ENCODE measurements around the gene BRD9. TPM values are rescaled to one million over a fixed set of nuclear protein-coding genes. Genes with fewer than 3 reads are reported as not detected.
"Not testable (repeated sequence)": the region's sequence is repeated elsewhere in the genome, so short reads cannot be mapped to it uniquely, and the experiment has no call there.

The BRD9 gene
- total and polyA plus RNA-seq, 12 donors: 11.3 to 39.5 (median 26.6) TPM

DNA sequence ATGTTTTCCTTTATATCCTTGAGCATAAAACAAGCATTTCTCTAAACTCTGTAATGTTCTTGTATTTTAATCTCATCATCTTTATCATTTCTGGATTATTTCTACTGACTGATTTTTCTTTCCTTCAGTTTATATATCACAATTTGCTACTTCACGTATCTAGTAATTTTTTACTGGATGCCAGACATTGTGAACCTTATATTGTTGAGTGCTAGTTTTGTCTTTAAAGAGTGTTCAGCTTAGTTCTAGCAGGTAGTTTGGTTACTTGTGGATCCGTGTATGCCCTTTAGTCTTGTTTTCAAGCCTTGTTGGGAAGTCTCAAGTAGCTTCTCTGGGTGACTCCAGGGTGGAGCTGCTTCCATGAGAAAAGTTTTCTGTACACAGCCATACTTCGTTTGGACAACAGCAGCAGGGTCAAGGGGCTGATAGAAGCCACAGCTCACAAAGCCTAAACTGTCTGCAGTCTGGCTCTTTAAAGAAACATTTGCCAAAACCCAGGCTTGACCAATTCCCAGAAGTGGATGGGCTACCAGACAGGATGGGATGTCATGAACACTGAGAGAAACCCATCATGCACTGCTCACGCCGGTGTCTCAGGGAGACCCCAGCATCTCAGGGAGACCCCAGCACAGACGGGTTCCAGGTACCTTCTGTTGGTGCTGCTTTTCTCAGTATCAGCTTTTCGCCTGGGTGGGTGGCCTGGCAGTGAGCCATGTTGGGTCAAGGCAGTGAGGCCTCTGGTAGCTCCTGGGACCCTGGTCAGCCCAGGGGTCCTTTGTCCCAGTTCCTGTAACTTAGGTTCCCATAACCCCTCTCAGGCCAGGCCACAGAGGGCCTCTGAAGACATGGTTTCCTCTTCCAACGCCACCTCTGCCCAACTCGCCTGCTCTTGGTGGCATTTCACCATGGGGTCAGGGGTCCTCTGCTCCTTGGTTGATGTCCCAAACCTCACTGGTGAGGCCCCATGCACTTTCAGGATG lies 29.1 kb upstream of the BRD9 start:
- Histone ChIP-seq H3K36me3 (replicated peaks in 1 of 2) (no peaks in the 10 kb centered on the region), H3K9me3 (replicated peaks in 1 of 3) (no peaks in the 10 kb centered on the region), H3K4me3 (no peak overlapping the region), H3K27ac (no peak overlapping the region), H3K4me1 (replicated peaks in 1 of 2) (peaks cover 5 to 7% of the 10 kb centered on the region in 2 donors), H3K27me3 (peaks cover 7% of the 10 kb centered on the region)
- WGBS, 4 donors: 87 to 93% (median 92%) methylated on average over 8 to 9 of the region's 9 CpGs
- intact Hi-C loops (cut with DNase I): loop anchor here (2.0 to 10.0 kb wide), 4 partner anchors 219 to 726 kb away; no protein-coding TSS in a partner anchor
- TF ChIP-seq POLR2A (IDR thresholded peaks at IDR 0.05) (no peak), CTCF (IDR thresholded peaks at IDR 0.05) (no peak)
- DNase-seq: peak in 1 of 7 donors; percentile 47

GRCh38 chr5:920321-920720 lies 27.7 kb upstream of the BRD9 start:
- H3K4me3 ChIP-seq: no peak overlapping the region
- peak in 1 of 7 donors; percentile 20 for DNase-seq
- H3K27me3 ChIP-seq: no peaks in the 10 kb centered on the region
- 91 to 97% (median 93%) methylated on average over 7 of the region's 7 CpGs for WGBS, 4 donors
- no peaks in the 10 kb centered on the region for H3K9me3 ChIP-seq (replicated peaks in 1 of 3)
- intact Hi-C loops (cut with DNase I): loop anchor here (5.0 to 10.0 kb wide), 3 partner anchors 247 to 727 kb away; no protein-coding TSS in a partner anchor
- H3K4me1 ChIP-seq (replicated peaks in 1 of 2): no peaks in the 10 kb centered on the region
- no peaks in the 10 kb centered on the region for H3K36me3 ChIP-seq (replicated peaks in 1 of 2)
- H3K27ac ChIP-seq: no peak overlapping the region
- no peak for TF ChIP-seq POLR2A (IDR thresholded peaks at IDR 0.05)
- no peak for TF ChIP-seq CTCF (IDR thresholded peaks at IDR 0.05)

- intact Hi-C loops (cut with DNase I): no loop called here
- no peak overlapping the region for H3K4me3 ChIP-seq
- H3K27me3 ChIP-seq: no peaks in the 10 kb centered on the region
- TF ChIP-seq CTCF (IDR thresholded peaks at IDR 0.05) (no peak), POLR2A (IDR thresholded peaks at IDR 0.05) (no peak)
- 93 to 97% (median 95%) methylated on average over 9 of the region's 9 CpGs for WGBS, 4 donors
- DNase-seq: no peak
- H3K36me3 ChIP-seq (replicated peaks in 1 of 2): no peaks in the 10 kb centered on the region
- H3K9me3 ChIP-seq (replicated peaks in 1 of 3): no peaks in the 10 kb centered on the region
- H3K4me1 ChIP-seq (replicated peaks in 1 of 2): no peaks in the 10 kb centered on the region
- no peak overlapping the region for H3K27ac ChIP-seq
Measured at GRCh38 chr5:919356-920000, 26.9 kb upstream of the BRD9 start.

DNA sequence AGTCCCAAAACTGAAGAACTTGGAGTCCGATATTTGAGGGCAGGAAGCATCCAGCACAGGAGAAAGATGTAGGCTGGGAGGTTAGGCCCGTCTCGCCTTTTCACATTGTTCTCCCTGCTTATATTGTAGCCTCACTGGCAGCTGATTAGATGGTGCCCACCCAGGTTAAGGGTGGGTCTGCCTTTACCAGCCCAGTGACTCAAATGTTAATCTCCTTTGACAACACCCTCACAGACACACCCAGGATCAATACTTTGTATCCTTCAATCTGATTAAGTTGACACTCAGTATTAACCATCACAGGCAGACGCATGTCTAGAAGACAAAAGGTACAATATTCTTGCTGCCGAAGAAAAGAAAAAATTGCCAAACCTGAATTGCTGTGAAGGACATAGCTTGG lies 26.1 kb upstream of the BRD9 start:
- H3K27ac ChIP-seq; intact Hi-C loops (cut with DNase I); H3K27me3 ChIP-seq; H3K4me1 ChIP-seq (replicated peaks in 1 of 2); DNase-seq; H3K4me3 ChIP-seq; H3K36me3 ChIP-seq (replicated peaks in 1 of 2); H3K9me3 ChIP-seq (replicated peaks in 1 of 3): not testable (repeated sequence)
- 90 to 99% (median 97%) methylated on average over 5 of the region's 5 CpGs for WGBS, 4 donors

Data from adrenal gland (tissue), 12 donors.